Hepatocyte (in vitro differentiated cells): ENCODE measurements around the gene CAMKK1. TPM values are rescaled to one million over a fixed set of nuclear protein-coding genes. Genes with fewer than 3 reads are reported as not detected.

Source experiments
- DNase-seq: peaks from one replicate; pipeline ENCODE4 v3.0.0-alpha.2; 2016; ENCODE audit warnings: low spot score
- H2AFZ ChIP-seq: fragments of 200-600 bp; sonication (generic); 2 replicates; pipeline ENCODE4 v1.6.0; 2016; ENCODE audit warnings: antibody characterized with exemption, mild to moderate bottlenecking
- H3K27ac ChIP-seq: fragments of 200-600 bp; sonication (generic); 2 replicates; pipeline ENCODE4 v1.5.1; 2016; ENCODE audit warnings: mild to moderate bottlenecking
- H3K27me3 ChIP-seq: fragments of 200-600 bp; sonication (generic); 2 replicates; pipeline ENCODE4 v1.6.1; 2016
- H3K36me3 ChIP-seq: fragments of 200-600 bp; sonication (generic); replicated peaks from 2 replicates; pipeline ENCODE4 v1.5.1; 2016; ENCODE audit warnings: low read depth; ENCODE audit not compliant: insufficient read depth
- H3K4me1 ChIP-seq: fragments of 200-600 bp; sonication (generic); 2 replicates; pipeline ENCODE4 v1.5.1; 2016; ENCODE audit warnings: mild to moderate bottlenecking, moderate library complexity; ENCODE audit not compliant: insufficient read depth
- H3K4me2 ChIP-seq: fragments of 200-600 bp; sonication (generic); 2 replicates; pipeline ENCODE4 v1.6.0; 2016
- H3K4me3 ChIP-seq: fragments of 200-600 bp; sonication (generic); 2 replicates; pipeline ENCODE4 v1.5.1; 2016; ENCODE audit warnings: mild to moderate bottlenecking
- H3K79me2 ChIP-seq: fragments of 200-600 bp; sonication (generic); 2 replicates; pipeline ENCODE4 v1.6.0; 2017; ENCODE audit warnings: mild to moderate bottlenecking
- H3K9me2 ChIP-seq: fragments of 200-600 bp; sonication (generic); replicated peaks from 2 replicates; pipeline ENCODE4 v1.6.0; 2017; ENCODE audit warnings: mild to moderate bottlenecking; ENCODE audit not compliant: insufficient read depth
- H3K9me3 ChIP-seq: fragments of 200-600 bp; sonication (generic); 2 replicates; pipeline ENCODE4 v1.5.1; 2016; ENCODE audit warnings: low read depth, mild to moderate bottlenecking
- H4K20me1 ChIP-seq: fragments of 200-600 bp; sonication (generic); 2 replicates; pipeline ENCODE4 v1.6.0; 2016; ENCODE audit warnings: mild to moderate bottlenecking; ENCODE audit not compliant: insufficient read depth, poor library complexity, severe bottlenecking
- CTCF ChIP-seq: fragments of 200-600 bp; sonication (generic); IDR thresholded peaks from 2 replicates; pipeline ENCODE4 v1.5.1; 2016; ENCODE audit warnings: antibody characterized with exemption, mild to moderate bottlenecking; ENCODE audit not compliant: poor library complexity
- EZH2 ChIP-seq: fragments of 200-600 bp; sonication (generic); IDR thresholded peaks from 2 replicates; pipeline ENCODE4 v1.6.1; 2016; ENCODE audit warnings: antibody characterized with exemption, mild to moderate bottlenecking, borderline replicate concordance
- EZH2phosphoT487 ChIP-seq: fragments of 200-600 bp; sonication (generic); IDR thresholded peaks from one replicate; pipeline ENCODE4 v1.6.1; 2018; ENCODE audit warnings: antibody characterized with exemption, mild to moderate bottlenecking, low read depth, moderate library complexity; ENCODE audit not compliant: unreplicated experiment, severe bottlenecking
- WGBS: methylation state at CpG from one replicate; pipeline ENCODE4 v1.1.6; 2016; ENCODE audit warnings: low lambda C conversion rate; ENCODE audit errors: missing lambda C conversion rate; 5-methylcytosine and 5-hydroxymethylcytosine counted together
- polyA plus RNA-seq: library from polyadenylated mRNA; unstranded; fragments of >200 nt; fragmentation: Nextera tagmentation; extraction: Ambion mirVana; gene quantifications from 2 replicates; pipeline ENCODE4 v1.2.1, GENCODE V29; 2016
- total RNA-seq: library from RNA; depleted of rRNA; stranded (reverse); fragments of >200 nt; gene quantifications from 2 replicates; pipeline ENCODE4 v1.2.3, GENCODE V29; 2014

The CAMKK1 gene
- total and polyA plus RNA-seq, 2 experiments from 2014 or later: 4.4 to 5.1 TPM

DNA sequence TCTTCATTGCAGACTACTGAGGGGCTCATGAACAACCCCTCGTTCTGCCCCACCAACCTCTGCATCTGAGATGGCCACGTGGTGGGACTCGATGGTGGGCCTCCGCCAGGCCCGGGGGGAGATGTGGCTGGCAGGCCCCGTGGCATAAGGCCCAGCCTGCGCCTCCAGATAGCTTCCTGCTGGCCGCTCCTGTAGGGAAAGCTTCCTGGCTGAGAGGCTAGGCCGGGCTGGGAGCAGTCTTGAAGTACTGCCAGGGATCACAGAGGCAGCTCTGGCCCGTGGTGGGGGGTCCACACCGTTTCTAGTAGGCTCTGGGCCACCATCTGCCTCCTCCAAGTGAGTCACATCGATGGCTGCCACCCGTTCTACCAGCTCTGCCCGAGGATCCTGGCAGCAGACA, 7.6 kb downstream of the CAMKK1 start:
- no peak for DNase-seq
- peak overlapping the region; percentile 63 for H3K27ac ChIP-seq
- no peak overlapping the region for H3K4me3 ChIP-seq
- no peaks in the 10 kb centered on the region for H3K9me3 ChIP-seq
- no peaks in the 10 kb centered on the region for H3K36me3 ChIP-seq
- no peak for TF ChIP-seq EZH2
- TF ChIP-seq EZH2phosphoT487: no peak
- TF ChIP-seq CTCF: no peak
- no peaks in the 10 kb centered on the region for H3K79me2 ChIP-seq
- no peak overlapping the region for H2AFZ ChIP-seq
- no peaks in the 10 kb centered on the region for H3K9me2 ChIP-seq
- H3K4me2 ChIP-seq: no peak overlapping the region
- no peaks in the 10 kb centered on the region for H4K20me1 ChIP-seq
- peaks cover 11% of the 10 kb centered on the region for H3K4me1 ChIP-seq
- 91% methylated on average over 14 of the region's 14 CpGs for WGBS
- H3K27me3 ChIP-seq: no peaks in the 10 kb centered on the region

- no peak for DNase-seq
- Histone ChIP-seq H3K4me3 (no peak overlapping the region), H2AFZ (no peak overlapping the region), H3K27ac (no peak overlapping the region), H4K20me1 (no peaks in the 10 kb centered on the region), H3K4me1 (peaks cover 11% of the 10 kb centered on the region), H3K79me2 (no peaks in the 10 kb centered on the region), H3K9me3 (no peaks in the 10 kb centered on the region), H3K9me2 (no peaks in the 10 kb centered on the region), H3K4me2 (no peak overlapping the region), H3K27me3 (no peaks in the 10 kb centered on the region), H3K36me3 (no peaks in the 10 kb centered on the region)
- 94% methylated on average over 12 of the region's 12 CpGs for WGBS
- no peak for TF ChIP-seq EZH2phosphoT487
- TF ChIP-seq EZH2: no peak
- no peak for TF ChIP-seq CTCF
Observed at GRCh38 chr17:3884188-3884587, 8.7 kb downstream of the CAMKK1 start.

- Histone ChIP-seq H3K4me2 (no peak overlapping the region), H3K4me1 (peaks cover 11% of the 10 kb centered on the region), H3K79me2 (no peaks in the 10 kb centered on the region), H3K27me3 (no peaks in the 10 kb centered on the region), H3K9me3 (no peaks in the 10 kb centered on the region), H2AFZ (no peak overlapping the region), H4K20me1 (no peaks in the 10 kb centered on the region), H3K27ac (no peak overlapping the region), H3K4me3 (no peak overlapping the region), H3K9me2 (no peaks in the 10 kb centered on the region), H3K36me3 (no peaks in the 10 kb centered on the region)
- no peak for TF ChIP-seq CTCF
- no peak for TF ChIP-seq EZH2phosphoT487
- no peak for TF ChIP-seq EZH2
- DNase-seq: no peak
- WGBS: 86% methylated on average over 4 of the region's 4 CpGs
Observed at GRCh38 chr17:3882276-3882675, 10.6 kb downstream of the CAMKK1 start.

DNA sequence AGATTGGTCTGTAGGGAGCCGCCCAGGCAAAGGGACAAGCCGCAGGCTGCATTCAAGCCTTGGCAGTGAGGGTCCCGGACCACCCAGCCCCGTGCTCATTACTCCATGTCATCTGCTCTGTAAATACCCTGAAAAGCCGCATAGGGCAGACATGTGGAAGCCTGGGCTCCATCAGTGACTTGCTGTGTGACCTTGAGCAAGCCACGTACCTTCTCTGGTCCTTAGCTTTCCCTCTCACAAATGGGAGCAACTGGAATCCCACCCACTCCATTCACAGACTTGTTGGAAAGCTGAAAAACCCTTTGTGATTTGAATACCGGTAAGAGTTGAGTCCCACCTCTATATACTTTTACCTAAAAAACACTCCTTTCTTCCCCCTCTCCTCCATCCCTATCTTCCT, 11.9 kb downstream of the CAMKK1 start:
- H3K79me2 ChIP-seq: no peaks in the 10 kb centered on the region
- 93% methylated on average over 7 of the region's 7 CpGs for WGBS
- H3K27ac ChIP-seq: no peak overlapping the region
- H3K9me3 ChIP-seq: no peaks in the 10 kb centered on the region
- TF ChIP-seq CTCF: no peak
- no peak for TF ChIP-seq EZH2
- TF ChIP-seq EZH2phosphoT487: no peak
- H3K4me2 ChIP-seq: no peak overlapping the region
- no peak for DNase-seq
- H3K9me2 ChIP-seq: no peaks in the 10 kb centered on the region
- no peaks in the 10 kb centered on the region for H4K20me1 ChIP-seq
- H3K36me3 ChIP-seq: no peaks in the 10 kb centered on the region
- no peak overlapping the region for H3K4me3 ChIP-seq
- H3K4me1 ChIP-seq: peaks cover 11% of the 10 kb centered on the region
- H2AFZ ChIP-seq: no peak overlapping the region
- H3K27me3 ChIP-seq: no peaks in the 10 kb centered on the region
